Activated naive CD4-positive, alpha-beta T cell treated with anti-CD3 and anti-CD28 coated beads, Interleukin-2, amount 10 ng/mL, durations not matched to agents 7 days and 5 days (primary cell): ENCODE results near the gene F2RL2.
A peak's percentile ranks its signal among the peaks of the same experiment; 100 is the strongest.

Experiments used
- CTCF ChIA-PET: fragments of 350-600 bp; sonication (Branson Sonifier 250); formaldehyde crosslinking; loops from one replicate; lab custom pipeline; 2021; ENCODE audit warnings: antibody characterized with exemption; lab: Charles Lee
- DNase-seq: peaks from one replicate; pipeline ENCODE4 v3.0.0-alpha.2; 2020
- H3K27ac Mint-ChIP-seq: one replicate; pipeline ENCODE4 v1.8.0; 2021; ENCODE audit warnings: mild to moderate bottlenecking, moderate library complexity, mixed read lengths
- H3K27me3 Mint-ChIP-seq: one replicate; pipeline ENCODE4 v1.8.0; 2021; ENCODE audit warnings: mild to moderate bottlenecking, mixed read lengths
- H3K36me3 Mint-ChIP-seq: one replicate; pipeline ENCODE4 v1.8.0; 2021; ENCODE audit warnings: mixed read lengths
- H3K4me1 Mint-ChIP-seq: one replicate; pipeline ENCODE4 v1.8.0; 2021; ENCODE audit warnings: mixed read lengths
- H3K4me3 Mint-ChIP-seq: one replicate; pipeline ENCODE4 v1.8.0; 2021; ENCODE audit warnings: mild to moderate bottlenecking, moderate library complexity, mixed read lengths
- H3K9me3 Mint-ChIP-seq: one replicate; pipeline ENCODE4 v1.8.0; 2021; ENCODE audit warnings: mixed read lengths

The F2RL2 gene

GRCh38 chr5:76590027-76590426, 33.2 kb downstream of the F2RL2 start:
- Mint-ChIP-seq H3K9me3 (no peaks in the 10 kb centered on the region), H3K27me3 (no peaks in the 10 kb centered on the region), H3K4me3 (no peak overlapping the region), H3K36me3 (peaks cover 47% of the 10 kb centered on the region), H3K4me1 (peaks cover 3% of the 10 kb centered on the region), H3K27ac (no peak overlapping the region)
- CTCF ChIA-PET, result no interaction called here
- DNase-seq, result no peak

- no peak for DNase-seq
- no peak overlapping the region for H3K4me3 Mint-ChIP-seq
- peaks cover 21% of the 10 kb centered on the region for H3K36me3 Mint-ChIP-seq
- H3K27me3 Mint-ChIP-seq, result no peaks in the 10 kb centered on the region
- H3K9me3 Mint-ChIP-seq, result no peaks in the 10 kb centered on the region
- CTCF ChIA-PET, result interaction anchor here (1.6 to 1.7 kb wide), 2 partner anchors 15 to 39 kb away, joined by 4 to 6 read pairs; no protein-coding TSS in a partner anchor
- no peak overlapping the region for H3K27ac Mint-ChIP-seq
- H3K4me1 Mint-ChIP-seq, result peaks cover 11% of the 10 kb centered on the region
These were observed 36.7 kb downstream of the F2RL2 start for GRCh38 chr5:76586531-76586930.

GRCh38 chr5:76585783-76586217, 37.4 kb downstream of the F2RL2 start:
- Mint-ChIP-seq H3K27ac (no peak overlapping the region), H3K36me3 (peaks cover 16% of the 10 kb centered on the region), H3K27me3 (no peaks in the 10 kb centered on the region), H3K4me1 (peaks cover 11% of the 10 kb centered on the region), H3K4me3 (no peak overlapping the region), H3K9me3 (no peaks in the 10 kb centered on the region)
- CTCF ChIA-PET, result no interaction called here
- DNase-seq, result no peak

GRCh38 chr5:76583163-76584047, 39.8 kb downstream of the F2RL2 start:
- Mint-ChIP-seq H3K36me3 (peaks cover 5% of the 10 kb centered on the region), H3K9me3 (no peaks in the 10 kb centered on the region), H3K27ac (no peak overlapping the region), H3K27me3 (no peaks in the 10 kb centered on the region), H3K4me3 (no peak overlapping the region), H3K4me1 (peaks cover 8% of the 10 kb centered on the region)
- CTCF ChIA-PET, result interaction anchor here (0.6 to 4.6 kb wide), 19 partner anchors 8 to 436 kb away, joined by 3 to 35 read pairs (median 4); partner anchors contain the start of gene IQGAP2
- no peak for DNase-seq

GRCh38 chr5:76582230-76583162, 40.7 kb downstream of the F2RL2 start:
- H3K36me3 Mint-ChIP-seq, result peaks cover 5% of the 10 kb centered on the region
- H3K4me1 Mint-ChIP-seq, result peaks cover 14% of the 10 kb centered on the region
- no peaks in the 10 kb centered on the region for H3K9me3 Mint-ChIP-seq
- H3K4me3 Mint-ChIP-seq, result no peak overlapping the region
- no peak for DNase-seq
- CTCF ChIA-PET, result interaction anchor here (0.8 to 4.6 kb wide), 17 partner anchors 9 to 435 kb away, joined by 3 to 35 read pairs (median 4); partner anchors contain the start of gene IQGAP2
- peak overlapping the region; percentile 7 for H3K27ac Mint-ChIP-seq
- H3K27me3 Mint-ChIP-seq, result no peaks in the 10 kb centered on the region

- Mint-ChIP-seq H3K27me3 (no peaks in the 10 kb centered on the region), H3K4me1 (peaks cover 15% of the 10 kb centered on the region), H3K9me3 (no peaks in the 10 kb centered on the region), H3K27ac (no peak overlapping the region), H3K36me3 (peaks cover 10% of the 10 kb centered on the region), H3K4me3 (no peak overlapping the region)
- DNase-seq, result no peak
- CTCF ChIA-PET, result interaction anchor here (0.8 to 4.6 kb wide), 5 partner anchors 10 to 178 kb away, joined by 3 to 35 read pairs (median 4); partner anchors contain the start of gene IQGAP2
These were observed 42.2 kb downstream of the F2RL2 start for GRCh38 chr5:76580981-76581380.

- CTCF ChIA-PET, result interaction anchor here (1.9 kb wide), 1 partner anchor 32 kb away, joined by 5 read pairs; no protein-coding TSS in a partner anchor
- Mint-ChIP-seq H3K9me3 (no peaks in the 10 kb centered on the region), H3K27ac (no peak overlapping the region), H3K4me1 (peaks cover 15% of the 10 kb centered on the region), H3K4me3 (no peak overlapping the region), H3K27me3 (no peaks in the 10 kb centered on the region), H3K36me3 (peaks cover 9% of the 10 kb centered on the region)
- no peak for DNase-seq
These were observed 43.9 kb downstream of the F2RL2 start for GRCh38 chr5:76579166-76579937.

- peaks cover 11% of the 10 kb centered on the region for H3K4me1 Mint-ChIP-seq
These were observed 46.2 kb downstream of the F2RL2 start for GRCh38 chr5:76576996-76577395.

GRCh38 chr5:76576450-76576849, 46.8 kb downstream of the F2RL2 start:
- CTCF ChIA-PET, result no interaction called here
- H3K4me1 Mint-ChIP-seq, result peaks cover 7% of the 10 kb centered on the region
- H3K27ac Mint-ChIP-seq, result no peak overlapping the region
- no peaks in the 10 kb centered on the region for H3K27me3 Mint-ChIP-seq
- H3K4me3 Mint-ChIP-seq, result no peak overlapping the region
- no peak for DNase-seq
- no peaks in the 10 kb centered on the region for H3K9me3 Mint-ChIP-seq
- peaks cover 17% of the 10 kb centered on the region for H3K36me3 Mint-ChIP-seq

More at GRCh38 chr5:76576996-76577395, 46.2 kb downstream of the F2RL2 start:
- Mint-ChIP-seq H3K36me3 (peaks cover 13% of the 10 kb centered on the region), H3K9me3 (no peaks in the 10 kb centered on the region), H3K4me3 (no peak overlapping the region), H3K27ac (no peak overlapping the region), H3K27me3 (no peaks in the 10 kb centered on the region)
- no peak for DNase-seq
- CTCF ChIA-PET, result interaction anchor here (1.0 to 1.9 kb wide), 3 partner anchors 30 to 321 kb away, joined by 3 to 5 read pairs (median 5); no protein-coding TSS in a partner anchor

- H3K27ac Mint-ChIP-seq, result no peak overlapping the region
- no peak for DNase-seq
- H3K4me3 Mint-ChIP-seq, result no peak overlapping the region
- peaks cover 24% of the 10 kb centered on the region for H3K36me3 Mint-ChIP-seq
- CTCF ChIA-PET, result interaction anchor here (0.7 to 1.8 kb wide), 6 partner anchors 9 to 1431 kb away, joined by 3 to 5 read pairs (median 3); no protein-coding TSS in a partner anchor
- no peaks in the 10 kb centered on the region for H3K4me1 Mint-ChIP-seq
- no peaks in the 10 kb centered on the region for H3K27me3 Mint-ChIP-seq
- no peaks in the 10 kb centered on the region for H3K9me3 Mint-ChIP-seq
These were observed 51.6 kb downstream of the F2RL2 start for GRCh38 chr5:76571559-76571958.

GRCh38 chr5:76570153-76570552, 53.0 kb downstream of the F2RL2 start:
- no peaks in the 10 kb centered on the region for H3K27me3 Mint-ChIP-seq
- H3K36me3 Mint-ChIP-seq, result peaks cover 27% of the 10 kb centered on the region
- CTCF ChIA-PET, result no interaction called here
- no peaks in the 10 kb centered on the region for H3K4me1 Mint-ChIP-seq
- H3K4me3 Mint-ChIP-seq, result no peak overlapping the region
- H3K27ac Mint-ChIP-seq, result no peak overlapping the region
- H3K9me3 Mint-ChIP-seq, result no peaks in the 10 kb centered on the region
- no peak for DNase-seq
